ENCODE data around the gene G3BP2. TPM values are rescaled to one million over a fixed set of nuclear protein-coding genes. Genes with fewer than 3 reads are reported as not detected.

Gene G3BP2
- total and polyA plus RNA-seq, 2 of the 13 experiments (the other 11 are each of a cell fraction or from before 2014, with no cell fraction given) = 51.7 to 179 TPM

DNA sequence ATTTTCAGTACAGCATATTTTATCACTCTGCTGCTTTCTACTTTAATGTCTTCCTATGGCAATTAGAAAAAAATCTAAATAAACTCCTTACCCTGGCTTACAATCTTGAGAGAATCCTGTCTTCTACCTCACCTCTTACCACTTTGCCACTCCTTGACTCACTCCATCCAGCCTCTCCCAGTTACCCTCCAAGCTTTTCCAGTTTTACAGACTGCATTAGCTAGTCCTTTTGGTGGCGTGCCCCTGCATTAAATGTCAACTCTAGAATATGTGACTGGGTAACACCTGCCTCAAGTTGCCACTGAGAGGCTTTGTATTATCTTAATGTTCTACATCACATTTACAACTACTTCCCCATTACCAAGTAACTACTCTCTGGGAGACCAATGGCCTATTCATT lies 35.4 kb downstream of the G3BP2 start (continued):
- TF ChIP-seq PHF20 (CRISPR knock-in tag; IDR thresholded peaks at IDR 0.05) (no peak), ZNF766 (CRISPR knock-in tag; IDR thresholded peaks at IDR 0.05; ENCODE audit: borderline replicate concordance) (no peak), ZFP82 (CRISPR knock-in tag; IDR thresholded peaks at IDR 0.05; ENCODE audit: borderline replicate concordance) (no peak)

DNA sequence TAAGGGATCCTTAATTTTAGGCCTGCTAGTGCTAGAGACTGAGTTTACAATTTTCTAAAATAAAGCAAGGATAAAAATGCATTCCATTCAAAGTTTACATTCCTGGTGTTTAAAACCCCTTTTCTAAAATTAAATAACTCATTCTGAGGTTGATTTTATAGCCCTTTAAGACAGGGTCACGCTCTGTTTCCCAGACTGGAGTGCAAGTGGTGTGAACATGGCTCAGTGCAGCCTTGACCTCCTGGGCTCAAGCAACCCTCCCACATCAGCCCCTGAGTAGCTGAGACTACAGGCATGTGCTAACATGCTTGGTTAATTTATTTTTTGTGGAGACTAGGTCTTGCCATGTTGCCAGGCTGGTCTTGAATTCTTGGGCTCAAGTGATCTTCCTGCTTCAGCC lies 36.0 kb downstream of the G3BP2 start:
- no peak overlapping the region for H2AFZ ChIP-seq (ENCODE audit: low read length)
- no peaks in the 10 kb centered on the region for H4K20me1 ChIP-seq (ENCODE audit: insufficient read depth, low read length)
- intact Hi-C loops (cut with micrococcal nuclease; ENCODE audit: unreplicated experiment) (no loop called here), in situ Hi-C loops (cut with HindIII; ENCODE audit: extremely low pct_ligation_motif_present, low pct_unique_long_range_greater_than_20kb) (no loop called here)
- H3K4me2 ChIP-seq (ENCODE audit: low read depth, low read length) = no peak overlapping the region
- CTCF ChIA-PET (ENCODE audit: low intra/inter-chr PET ratio, low total read pairs) = no interaction called here
- peaks cover 6% of the 10 kb centered on the region; the same call in 1 of the 2 replicates for H3K4me1 ChIP-seq (ENCODE audit: insufficient read depth, low read length)
- no peaks in the 10 kb centered on the region for H3K79me2 ChIP-seq (ENCODE audit: insufficient read depth, low read length)
- no peak overlapping the region for H3K27ac ChIP-seq (ENCODE audit: extremely low read length, insufficient read depth, low read length)
- H3K4me3 ChIP-seq (replicated peaks in 1 of 3; ENCODE audit: insufficient read depth in 1 of 3, low read depth in 2 of 3, low read length in 3 of 3) = no peak overlapping the region
- H3K9me3 ChIP-seq (ENCODE audit: low read length) = no peaks in the 10 kb centered on the region
- no peak overlapping the region for H3K9ac ChIP-seq (ENCODE audit: insufficient read depth, low read depth, low read length)
- WGBS (ENCODE audit: low lambda C conversion rate) = 17% methylated on average over 1 of the region's 1 CpG
- BruUV-seq (replicated peaks) = no TSS peak
- H3K27me3 ChIP-seq (ENCODE audit: control insufficient read depth in 1 of 2, insufficient read depth in 2 of 2, low read length in 2 of 2) = no peaks in the 10 kb centered on the region; a peak in 1 of 5 replicates
- POLR2A ChIA-PET = no interaction called here
- ATAC-seq (peak; percentile 62), DNase-seq (ENCODE audit: low spot score) (no peak), FAIRE-seq (no peak)
- H3K36me3 ChIP-seq (replicated peaks in 1 of 2; ENCODE audit: control insufficient read depth in 1 of 2, insufficient read depth in 2 of 2, low read length in 2 of 2) = no peaks in the 10 kb centered on the region
- TF ChIP-seq, protein P1, sequence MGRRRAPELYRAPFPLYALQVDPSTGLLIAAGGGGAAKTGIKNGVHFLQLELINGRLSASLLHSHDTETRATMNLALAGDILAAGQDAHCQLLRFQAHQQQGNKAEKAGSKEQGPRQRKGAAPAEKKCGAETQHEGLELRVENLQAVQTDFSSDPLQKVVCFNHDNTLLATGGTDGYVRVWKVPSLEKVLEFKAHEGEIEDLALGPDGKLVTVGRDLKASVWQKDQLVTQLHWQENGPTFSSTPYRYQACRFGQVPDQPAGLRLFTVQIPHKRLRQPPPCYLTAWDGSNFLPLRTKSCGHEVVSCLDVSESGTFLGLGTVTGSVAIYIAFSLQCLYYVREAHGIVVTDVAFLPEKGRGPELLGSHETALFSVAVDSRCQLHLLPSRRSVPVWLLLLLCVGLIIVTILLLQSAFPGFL (CRISPR knock-in tag; IDR thresholded peaks at IDR 0.05) = no peak
- TF ChIP-seq ZNF180 (CRISPR knock-in tag; IDR thresholded peaks at IDR 0.05; ENCODE audit: borderline replicate concordance, low read depth) = no peak
- TF ChIP-seq HNRNPL (IDR thresholded peaks at IDR 0.05; ENCODE audit: low read depth, low read length) = no peak
- TF ChIP-seq ATF4 (CRISPR knock-in tag; IDR thresholded peaks at IDR 0.05) = no peak
- no peak for TF ChIP-seq PHB2 (IDR thresholded peaks at IDR 0.05; ENCODE audit: partially characterized antibody)
- TF ChIP-seq ELF1 (CRISPR knock-in tag; IDR thresholded peaks at IDR 0.05) = no peak
- TF ChIP-seq ZNF720 (CRISPR knock-in tag; IDR thresholded peaks at IDR 0.05) = no peak

Data from HepG2 (cell line).